Measurements from ENCODE around the gene SH3BP2. TPM values are rescaled to one million over a fixed set of nuclear protein-coding genes. Genes with fewer than 3 reads are reported as not detected.

The SH3BP2 gene
- total RNA-seq, 1 experiment from 2014 or later, result 52.8 TPM

GRCh38 chr4:2863649-2864048 lies 70.8 kb downstream of the SH3BP2 start:
- ATAC-seq, result no peak
- Histone ChIP-seq H3K9me2 (ENCODE audit: insufficient read depth) (no peaks in the 10 kb centered on the region), H4K20me1 (ENCODE audit: insufficient read depth) (peaks cover 4% of the 10 kb centered on the region; the same call in 1 of the 2 replicates), H3K4me1 (ENCODE audit: control insufficient read depth in 1 of 2, insufficient read depth in 2 of 2, low read length in 2 of 2) (peaks cover 31 to 36% of the 10 kb centered on the region in 2 experiments), H2AFZ (ENCODE audit: low read depth, low read length, poor library complexity, severe bottlenecking) (no peak overlapping the region), H3K27me3 (ENCODE audit: insufficient read depth, low read length) (no peaks in the 10 kb centered on the region), H3K79me2 (ENCODE audit: insufficient read depth, low read length) (peaks cover 99% of the 10 kb centered on the region), H3K36me3 (ENCODE audit: control insufficient read depth in 1 of 2, insufficient read depth in 2 of 2, low read length in 2 of 2) (no peaks in the 10 kb centered on the region), H3K4me2 (ENCODE audit: low read length) (no peak overlapping the region), H3K9ac (ENCODE audit: low read length) (no peak overlapping the region), H3K4me3 (replicated peaks in 1 of 2; ENCODE audit: low read depth in 1 of 2, low read length in 2 of 2) (no peak overlapping the region), H3K27ac (ENCODE audit: low read depth, low read length) (no peak overlapping the region), H3K9me3 (ENCODE audit: control insufficient read depth in 1 of 2, insufficient read depth in 1 of 2, low read depth in 1 of 2, low read length in 2 of 2) (no peaks in the 10 kb centered on the region)
- ChIA-PET POLR2A (no interaction called here), CTCF (no interaction called here), RAD21 (ENCODE audit: low non-redundant PET in 1 of 2, low total read pairs in 2 of 2, uncharacterized antibody in 2 of 2, unreplicated experiment in 2 of 2) (no interaction called here)
- TF ChIP-seq CTCF (IDR thresholded peaks at IDR 0.05 in 2 of 3, conservative IDR thresholded peaks at IDR 0.05 in 1 of 3; ENCODE audit: borderline replicate concordance in 1 of 3, insufficient read depth in 1 of 3, low read depth in 2 of 3, low read length in 2 of 3) (no peak), SRF (IDR thresholded peaks at IDR 0.05; ENCODE audit: low read depth) (no peak), ELF1 (IDR thresholded peaks at IDR 0.05; ENCODE audit: borderline replicate concordance, low read depth) (no peak), EZH2phosphoT487 (IDR thresholded peaks at IDR 0.05; ENCODE audit: borderline replicate concordance) (no peak), EGR1 (IDR thresholded peaks at IDR 0.05; ENCODE audit: low read depth) (no peak), REST (IDR thresholded peaks at IDR 0.05; ENCODE audit: low read depth) (no peak), RAD21 (IDR thresholded peaks at IDR 0.05; ENCODE audit: low read depth) (no peak), CEBPB (IDR thresholded peaks at IDR 0.05; ENCODE audit: low read depth) (no peak)
- intact Hi-C loops (cut with micrococcal nuclease), result no loop called here
- no peak for DNase-seq (ENCODE audit: low read depth, low spot score)
- no TSS peak for BruUV-seq (replicated peaks)
